Spleen (tissue), 7 donors: ENCODE results near the gene SUMF1.

ENCODE experiments used
- POLR2A ChIP-seq, 3 donors: fragments of 450-650 bp; IDR thresholded peaks; one replicate each; pipeline ENCODE4 v1.5.1; 2017; ENCODE audit warnings: antibody characterized with exemption in 3 of 3, mild to moderate bottlenecking in 1 of 3
- POLR2AphosphoS5 ChIP-seq, 3 donors: sonication (generic); formaldehyde crosslinking; IDR thresholded peaks; one replicate each; pipeline ENCODE4 v1.5.1; 2017; ENCODE audit warnings: antibody characterized with exemption in 3 of 3
- TF ChIP-seq, protein P1 (sequence below), 11 experiments: fragments of 200-600 bp in 7 of 11; fragments of 450-650 bp in 4 of 11; sonication (generic) in 4 of 11; IDR thresholded peaks in 8 of 11; conservative IDR thresholded peaks in 3 of 11; 1 replicate in 7 of 11; 2 replicates in 4 of 11; pipeline versions ENCODE4 v1.4.0 to v1.8.0; 2016 to 2021; ENCODE audit warnings: antibody characterized with exemption in 11 of 11, inconsistent platforms in 4 of 11, mild to moderate bottlenecking in 1 of 11
- donor health status: DM: no; HTN: no; CAD: no; lungs with moderate emphysema.
- donor health status: DM: no; HTN: no; CAD: no.
- donor health status: DM: no; HTN: no; CAD: no.

DNA sequence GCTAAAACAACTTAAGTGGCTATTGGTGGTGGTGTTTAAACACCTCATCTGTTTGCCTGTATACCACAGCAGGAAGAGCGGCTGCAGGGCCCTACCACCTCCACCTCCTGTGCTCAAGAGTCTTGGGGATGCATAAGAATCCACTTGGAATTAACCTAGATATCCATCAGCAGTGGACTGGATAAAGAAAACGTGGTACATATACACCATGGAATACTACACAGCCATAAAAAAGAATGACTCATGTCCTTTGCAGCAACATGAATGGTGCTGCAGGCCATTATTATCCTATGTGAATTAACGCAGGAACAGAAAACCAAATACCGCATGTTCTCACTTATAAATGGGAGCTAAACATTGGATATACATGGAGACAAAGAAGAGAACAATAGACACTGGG lies 87.1 kb downstream of the SUMF1 start:
- TF ChIP-seq, protein P1, sequence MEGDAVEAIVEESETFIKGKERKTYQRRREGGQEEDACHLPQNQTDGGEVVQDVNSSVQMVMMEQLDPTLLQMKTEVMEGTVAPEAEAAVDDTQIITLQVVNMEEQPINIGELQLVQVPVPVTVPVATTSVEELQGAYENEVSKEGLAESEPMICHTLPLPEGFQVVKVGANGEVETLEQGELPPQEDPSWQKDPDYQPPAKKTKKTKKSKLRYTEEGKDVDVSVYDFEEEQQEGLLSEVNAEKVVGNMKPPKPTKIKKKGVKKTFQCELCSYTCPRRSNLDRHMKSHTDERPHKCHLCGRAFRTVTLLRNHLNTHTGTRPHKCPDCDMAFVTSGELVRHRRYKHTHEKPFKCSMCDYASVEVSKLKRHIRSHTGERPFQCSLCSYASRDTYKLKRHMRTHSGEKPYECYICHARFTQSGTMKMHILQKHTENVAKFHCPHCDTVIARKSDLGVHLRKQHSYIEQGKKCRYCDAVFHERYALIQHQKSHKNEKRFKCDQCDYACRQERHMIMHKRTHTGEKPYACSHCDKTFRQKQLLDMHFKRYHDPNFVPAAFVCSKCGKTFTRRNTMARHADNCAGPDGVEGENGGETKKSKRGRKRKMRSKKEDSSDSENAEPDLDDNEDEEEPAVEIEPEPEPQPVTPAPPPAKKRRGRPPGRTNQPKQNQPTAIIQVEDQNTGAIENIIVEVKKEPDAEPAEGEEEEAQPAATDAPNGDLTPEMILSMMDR (IDR thresholded peaks at IDR 0.05 in 8 of 11, conservative IDR thresholded peaks at IDR 0.05 in 3 of 11) = no peak
- TF ChIP-seq POLR2AphosphoS5 (IDR thresholded peaks at IDR 0.05) (no peak), POLR2A (IDR thresholded peaks at IDR 0.05) (no peak)
